ENCODE results near the gene ELOVL5. TPM values are rescaled to one million over a fixed set of nuclear protein-coding genes. Genes with fewer than 3 reads are reported as not detected.
A peak's percentile ranks its signal among the peaks of the same experiment; 100 is the strongest.
"Not testable (repeated sequence)": the region's sequence is repeated elsewhere in the genome, so short reads cannot be mapped to it uniquely, and the experiment has no call there.

The ELOVL5 gene
- total RNA-seq, 1 donor from 2014 or later, result 133 TPM

DNA sequence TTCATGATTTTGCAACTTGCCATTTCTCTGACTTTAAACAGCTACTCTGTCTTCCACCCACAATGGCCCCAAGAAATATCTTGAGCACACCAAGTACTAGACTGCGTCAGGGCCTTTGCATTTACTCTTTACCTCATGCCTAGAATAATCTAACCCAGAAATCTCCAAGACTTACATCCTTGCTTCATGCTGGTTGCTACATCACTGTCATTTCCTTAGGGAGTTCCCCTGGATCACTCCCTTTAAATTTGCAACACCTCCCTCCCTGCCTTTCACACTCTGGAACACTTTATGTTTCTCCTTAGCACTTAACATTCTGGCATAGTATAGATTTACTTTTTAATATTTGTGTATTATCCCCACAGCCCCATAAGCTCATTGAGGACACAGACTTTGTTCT, 4.9 kb upstream of the ELOVL5 start:
- Mint-ChIP-seq H3K27me3 (ENCODE audit: low read depth) (peaks cover 23% of the 10 kb centered on the region), H3K4me3 (ENCODE audit: low read depth) (no peak overlapping the region), H3K4me1 (ENCODE audit: low read depth) (peaks cover 13% of the 10 kb centered on the region), H3K27ac (no peak overlapping the region), H3K9me3 (no peaks in the 10 kb centered on the region), H3K36me3 (ENCODE audit: low read depth) (no peaks in the 10 kb centered on the region)
- no peak for DNase-seq (ENCODE audit: low spot score)
- intact Hi-C loops (cut with micrococcal nuclease), result no loop called here

GRCh38 chr6:53352360-53352759, 3.6 kb upstream of the ELOVL5 start:
- peaks cover under 1% of the 10 kb centered on the region for H3K36me3 Mint-ChIP-seq (ENCODE audit: low read depth)
- intact Hi-C loops (cut with micrococcal nuclease), result no loop called here
- H3K9me3 Mint-ChIP-seq, result no peaks in the 10 kb centered on the region
- DNase-seq (ENCODE audit: low spot score), result no peak
- H3K27ac Mint-ChIP-seq, result no peak overlapping the region
- no peak overlapping the region for H3K4me3 Mint-ChIP-seq (ENCODE audit: low read depth)
- peaks cover 23% of the 10 kb centered on the region for H3K27me3 Mint-ChIP-seq (ENCODE audit: low read depth)
- H3K4me1 Mint-ChIP-seq (ENCODE audit: low read depth), result peaks cover 7% of the 10 kb centered on the region

GRCh38 chr6:53349209-53349693, 501 bp upstream of the ELOVL5 start:
- Mint-ChIP-seq H3K4me3 (ENCODE audit: low read depth) (peak overlapping the region; percentile 93), H3K4me1 (ENCODE audit: low read depth) (peaks cover 34% of the 10 kb centered on the region), H3K9me3 (no peaks in the 10 kb centered on the region), H3K27ac (peak overlapping the region; percentile 90), H3K27me3 (ENCODE audit: low read depth) (peaks cover 18% of the 10 kb centered on the region), H3K36me3 (ENCODE audit: low read depth) (peaks cover 30% of the 10 kb centered on the region)
- intact Hi-C loops (cut with micrococcal nuclease), result loop anchor here (5.0 kb wide), 3 partner anchors 67 to 198 kb away; partner anchors contain the start of gene GCLC
- no peak for DNase-seq (ENCODE audit: low spot score)

- Mint-ChIP-seq H3K36me3 (ENCODE audit: low read depth) (peaks cover 42% of the 10 kb centered on the region), H3K27me3 (ENCODE audit: low read depth) (peaks cover 11% of the 10 kb centered on the region), H3K9me3 (no peaks in the 10 kb centered on the region), H3K4me3 (ENCODE audit: low read depth) (peak overlapping the region; percentile 93), H3K4me1 (ENCODE audit: low read depth) (peaks cover 43% of the 10 kb centered on the region), H3K27ac (peak overlapping the region; percentile 93)
- no peak for DNase-seq (ENCODE audit: low spot score)
- intact Hi-C loops (cut with micrococcal nuclease), result loop anchor here (1.0 to 5.0 kb wide), 7 partner anchors 11 to 199 kb away; partner anchors contain the start of gene GCLC
Measured at GRCh38 chr6:53347921-53348370, 804 bp downstream of the ELOVL5 start.

DNA sequence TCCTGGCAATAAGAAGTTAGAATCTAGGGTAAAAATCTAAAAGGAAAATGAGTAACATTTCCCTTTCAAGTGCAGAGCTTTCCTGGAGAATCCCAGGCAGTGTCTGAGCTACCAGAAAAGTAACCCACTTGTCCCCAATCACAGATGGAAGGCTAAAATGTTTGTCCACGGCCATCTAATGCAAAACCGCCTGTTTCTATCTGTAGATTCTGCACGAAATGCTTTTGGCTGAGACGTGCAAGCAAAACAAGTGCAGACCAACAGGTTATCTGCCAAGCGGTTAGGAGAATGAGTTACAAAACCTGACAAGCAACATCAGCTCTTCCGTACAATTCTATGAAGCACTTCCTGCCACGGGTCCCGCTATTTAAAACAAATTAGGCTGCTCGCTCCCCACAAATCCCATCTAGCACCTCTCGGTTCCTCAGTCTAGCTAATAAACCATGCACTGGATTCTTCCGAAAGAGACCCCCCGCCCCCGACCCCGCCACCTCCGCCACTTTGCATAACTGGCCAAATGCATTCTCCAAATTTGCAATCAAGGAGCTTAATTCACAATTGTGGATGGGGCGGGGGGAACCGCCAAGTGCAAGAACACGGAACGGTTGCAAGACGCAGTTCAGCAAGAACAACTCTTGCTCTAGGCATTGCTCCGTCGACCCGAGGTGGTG, 1.4 kb downstream of the ELOVL5 start:
- Mint-ChIP-seq H3K4me1 (ENCODE audit: low read depth) (peaks cover 48% of the 10 kb centered on the region), H3K9me3 (no peaks in the 10 kb centered on the region), H3K27ac (peak overlapping the region; percentile 93), H3K36me3 (ENCODE audit: low read depth) (peaks cover 42% of the 10 kb centered on the region), H3K27me3 (ENCODE audit: low read depth) (peaks cover 8% of the 10 kb centered on the region), H3K4me3 (ENCODE audit: low read depth) (peak overlapping the region; percentile 93)
- DNase-seq (ENCODE audit: low spot score), result peak; percentile 46
- intact Hi-C loops (cut with micrococcal nuclease), result loop anchor here (1.0 to 5.0 kb wide), 4 partner anchors 12 to 200 kb away; partner anchors contain the start of gene GCLC

GRCh38 chr6:53346049-53346448, 2.7 kb downstream of the ELOVL5 start:
- H3K9me3 Mint-ChIP-seq; H3K27me3 Mint-ChIP-seq (ENCODE audit: low read depth); DNase-seq (ENCODE audit: low spot score): not testable (repeated sequence)
- intact Hi-C loops (cut with micrococcal nuclease), result loop anchor here (5.0 kb wide), 3 partner anchors 64 to 201 kb away; partner anchors contain the start of gene GCLC
- H3K4me3 Mint-ChIP-seq (ENCODE audit: low read depth), result peak overlapping the region; percentile 93
- H3K27ac Mint-ChIP-seq, result peak overlapping the region; percentile 93
- H3K36me3 Mint-ChIP-seq (ENCODE audit: low read depth), result peaks cover 48% of the 10 kb centered on the region
- H3K4me1 Mint-ChIP-seq (ENCODE audit: low read depth), result peaks cover 62% of the 10 kb centered on the region

GRCh38 chr6:53344969-53345368, 3.8 kb downstream of the ELOVL5 start:
- Mint-ChIP-seq H3K4me1 (ENCODE audit: low read depth) (peaks cover 68% of the 10 kb centered on the region), H3K36me3 (ENCODE audit: low read depth) (peaks cover 48% of the 10 kb centered on the region), H3K27ac (peak overlapping the region; percentile 72), H3K9me3 (no peaks in the 10 kb centered on the region), H3K4me3 (ENCODE audit: low read depth) (peak overlapping the region; percentile 51), H3K27me3 (ENCODE audit: low read depth) (no peaks in the 10 kb centered on the region)
- DNase-seq (ENCODE audit: low spot score), result no peak
- intact Hi-C loops (cut with micrococcal nuclease), result loop anchor here (5.0 kb wide), 3 partner anchors 63 to 202 kb away; partner anchors contain the start of gene GCLC

DNA sequence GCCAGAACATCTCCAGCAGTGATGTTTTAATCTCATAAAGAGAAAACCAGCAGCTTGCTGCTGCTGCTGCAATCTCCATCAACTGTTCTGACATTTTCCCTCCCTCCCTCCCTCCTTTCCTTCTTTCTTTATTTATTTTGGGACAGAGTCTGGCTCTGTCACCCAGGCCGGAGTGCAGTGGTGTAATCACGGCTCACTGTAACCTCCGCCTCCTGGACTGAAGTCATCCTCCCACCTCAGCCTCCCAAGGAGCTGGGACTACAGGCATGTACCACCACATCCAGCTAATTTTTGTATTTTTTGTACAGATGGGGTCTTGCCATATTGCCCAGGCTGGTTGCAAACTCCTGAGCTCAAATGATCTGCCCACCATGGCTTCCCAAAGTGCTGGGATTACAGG, 5.7 kb downstream of the ELOVL5 start:
- Mint-ChIP-seq H3K4me3 (ENCODE audit: low read depth) (no peak overlapping the region), H3K27ac (no peak overlapping the region), H3K9me3 (no peaks in the 10 kb centered on the region), H3K36me3 (ENCODE audit: low read depth) (peaks cover 53% of the 10 kb centered on the region), H3K4me1 (ENCODE audit: low read depth) (peaks cover 81% of the 10 kb centered on the region), H3K27me3 (ENCODE audit: low read depth) (no peaks in the 10 kb centered on the region)
- DNase-seq (ENCODE audit: low spot score), result no peak
- intact Hi-C loops (cut with micrococcal nuclease), result no loop called here

- Mint-ChIP-seq H3K27ac (no peak overlapping the region), H3K27me3 (ENCODE audit: low read depth) (no peaks in the 10 kb centered on the region), H3K9me3 (no peaks in the 10 kb centered on the region), H3K4me3 (ENCODE audit: low read depth) (no peak overlapping the region), H3K36me3 (ENCODE audit: low read depth) (peaks cover 58% of the 10 kb centered on the region), H3K4me1 (ENCODE audit: low read depth) (peaks cover 89% of the 10 kb centered on the region)
- no peak for DNase-seq (ENCODE audit: low spot score)
- intact Hi-C loops (cut with micrococcal nuclease), result no loop called here
Measured at GRCh38 chr6:53342217-53342616, 6.5 kb downstream of the ELOVL5 start.

- Mint-ChIP-seq H3K36me3 (ENCODE audit: low read depth) (peaks cover 47% of the 10 kb centered on the region), H3K27ac (no peak overlapping the region), H3K4me1 (ENCODE audit: low read depth) (peaks cover 87% of the 10 kb centered on the region), H3K27me3 (ENCODE audit: low read depth) (no peaks in the 10 kb centered on the region), H3K4me3 (ENCODE audit: low read depth) (no peak overlapping the region), H3K9me3 (no peaks in the 10 kb centered on the region)
- intact Hi-C loops (cut with micrococcal nuclease), result no loop called here
- DNase-seq (ENCODE audit: low spot score), result no peak
Measured at GRCh38 chr6:53340536-53340935, 8.2 kb downstream of the ELOVL5 start.

DNA sequence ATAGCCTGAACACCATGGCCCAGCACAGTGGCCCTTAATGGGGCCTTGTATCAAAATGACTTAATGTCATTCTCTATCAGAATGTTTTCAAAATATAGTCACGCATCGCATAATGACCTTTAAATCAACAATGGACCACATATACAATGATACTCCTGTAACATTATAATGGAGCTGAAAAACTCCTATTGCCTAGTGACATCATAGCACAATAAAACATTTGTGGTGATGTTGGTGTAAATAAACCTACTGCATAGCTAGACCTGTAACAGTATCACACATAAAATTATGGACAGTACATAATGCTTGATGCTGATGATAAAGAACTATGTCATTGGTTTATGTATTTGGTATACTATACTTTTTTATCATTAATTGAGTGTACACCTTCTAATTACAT, 9.3 kb downstream of the ELOVL5 start:
- intact Hi-C loops (cut with micrococcal nuclease), result no loop called here
- no peaks in the 10 kb centered on the region for H3K27me3 Mint-ChIP-seq (ENCODE audit: low read depth)
- H3K4me1 Mint-ChIP-seq (ENCODE audit: low read depth), result peaks cover 88% of the 10 kb centered on the region
- no peak for DNase-seq (ENCODE audit: low spot score)
- H3K27ac Mint-ChIP-seq, result no peak overlapping the region
- H3K4me3 Mint-ChIP-seq (ENCODE audit: low read depth), result no peak overlapping the region
- no peaks in the 10 kb centered on the region for H3K9me3 Mint-ChIP-seq
- H3K36me3 Mint-ChIP-seq (ENCODE audit: low read depth), result peaks cover 44% of the 10 kb centered on the region

GRCh38 chr6:53338304-53338703, 10.4 kb downstream of the ELOVL5 start:
- H3K27ac Mint-ChIP-seq, result peak overlapping the region; percentile 59
- no peak overlapping the region for H3K4me3 Mint-ChIP-seq (ENCODE audit: low read depth)
- H3K36me3 Mint-ChIP-seq (ENCODE audit: low read depth), result peaks cover 34% of the 10 kb centered on the region
- no peaks in the 10 kb centered on the region for H3K27me3 Mint-ChIP-seq (ENCODE audit: low read depth)
- intact Hi-C loops (cut with micrococcal nuclease), result no loop called here
- H3K9me3 Mint-ChIP-seq, result no peaks in the 10 kb centered on the region
- DNase-seq (ENCODE audit: low spot score), result no peak
- H3K4me1 Mint-ChIP-seq (ENCODE audit: low read depth), result peaks cover 84% of the 10 kb centered on the region

DNA sequence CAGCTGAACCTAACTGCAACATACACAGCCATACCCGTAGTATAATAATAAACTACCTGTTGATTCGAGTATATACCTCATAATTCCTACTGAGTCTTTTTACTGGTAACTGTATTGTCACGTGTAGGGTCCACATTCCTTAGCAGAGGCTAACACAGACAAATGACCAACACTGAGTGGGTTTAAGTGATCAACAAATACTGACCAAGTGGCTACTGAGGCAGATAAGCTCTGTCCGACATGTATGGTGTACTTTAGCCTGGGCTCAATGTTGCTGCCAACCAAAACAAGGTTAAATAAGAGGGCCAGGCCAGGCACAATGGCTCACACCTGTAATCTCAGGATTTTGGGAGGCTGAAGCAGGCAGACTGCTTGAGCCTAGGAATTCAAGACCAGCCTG, 12.7 kb downstream of the ELOVL5 start:
- intact Hi-C loops (cut with micrococcal nuclease), result no loop called here
- Mint-ChIP-seq H3K36me3 (ENCODE audit: low read depth) (peaks cover 46% of the 10 kb centered on the region), H3K27me3 (ENCODE audit: low read depth) (no peaks in the 10 kb centered on the region), H3K27ac (peak overlapping the region; percentile 96), H3K4me1 (ENCODE audit: low read depth) (peaks cover 74% of the 10 kb centered on the region), H3K9me3 (no peaks in the 10 kb centered on the region), H3K4me3 (ENCODE audit: low read depth) (peak overlapping the region; percentile 76)
- DNase-seq (ENCODE audit: low spot score), result no peak
